ENCODE measurements around the gene MEN1.

GRCh38 chr11:64776425-64776824 is 33.9 kb downstream of the MEN1 start:
- TF ChIP-seq, protein P1, sequence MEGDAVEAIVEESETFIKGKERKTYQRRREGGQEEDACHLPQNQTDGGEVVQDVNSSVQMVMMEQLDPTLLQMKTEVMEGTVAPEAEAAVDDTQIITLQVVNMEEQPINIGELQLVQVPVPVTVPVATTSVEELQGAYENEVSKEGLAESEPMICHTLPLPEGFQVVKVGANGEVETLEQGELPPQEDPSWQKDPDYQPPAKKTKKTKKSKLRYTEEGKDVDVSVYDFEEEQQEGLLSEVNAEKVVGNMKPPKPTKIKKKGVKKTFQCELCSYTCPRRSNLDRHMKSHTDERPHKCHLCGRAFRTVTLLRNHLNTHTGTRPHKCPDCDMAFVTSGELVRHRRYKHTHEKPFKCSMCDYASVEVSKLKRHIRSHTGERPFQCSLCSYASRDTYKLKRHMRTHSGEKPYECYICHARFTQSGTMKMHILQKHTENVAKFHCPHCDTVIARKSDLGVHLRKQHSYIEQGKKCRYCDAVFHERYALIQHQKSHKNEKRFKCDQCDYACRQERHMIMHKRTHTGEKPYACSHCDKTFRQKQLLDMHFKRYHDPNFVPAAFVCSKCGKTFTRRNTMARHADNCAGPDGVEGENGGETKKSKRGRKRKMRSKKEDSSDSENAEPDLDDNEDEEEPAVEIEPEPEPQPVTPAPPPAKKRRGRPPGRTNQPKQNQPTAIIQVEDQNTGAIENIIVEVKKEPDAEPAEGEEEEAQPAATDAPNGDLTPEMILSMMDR (IDR thresholded peaks at IDR 0.05; ENCODE audit: low read length) = no peak
- no peak for TF ChIP-seq EZH2 (optimal IDR thresholded peaks at IDR 0.05; ENCODE audit: low read depth, low read length)
- TF ChIP-seq EZH2phosphoT487 (IDR thresholded peaks at IDR 0.05; ENCODE audit: low read length) = no peak
